HEK293T (cell line): ENCODE measurements around the gene PTPRE.

ENCODE experiments used
- BHLHE40 ChIP-seq: fragments of 450-650 bp; IDR thresholded peaks from 2 replicates; pipeline ENCODE4 v1.6.1; 2016; ENCODE audit warnings: mild to moderate bottlenecking, moderate library complexity, borderline replicate concordance
- FOXA1 ChIP-seq: fragments of 450-650 bp; IDR thresholded peaks from 2 replicates; pipeline ENCODE4 v1.6.1; 2016; ENCODE audit warnings: mild to moderate bottlenecking
- FOXM1 ChIP-seq: fragments of 450-650 bp; IDR thresholded peaks from 2 replicates; pipeline ENCODE4 v1.6.1; 2017; ENCODE audit warnings: mild to moderate bottlenecking, borderline replicate concordance
- HDGF ChIP-seq: fragments of 450-650 bp; IDR thresholded peaks from 2 replicates; pipeline ENCODE4 v1.6.1; 2017; ENCODE audit warnings: antibody characterized with exemption, borderline replicate concordance
- NFRKB ChIP-seq: fragments of 450-650 bp; IDR thresholded peaks from 2 replicates; pipeline ENCODE4 v1.6.1; 2016; ENCODE audit warnings: mild to moderate bottlenecking, moderate library complexity
- SP1 ChIP-seq: fragments of 450-650 bp; IDR thresholded peaks from 2 replicates; pipeline ENCODE4 v1.6.1; 2017

- TF ChIP-seq NFRKB (no peak), SP1 (no peak), FOXA1 (no peak), HDGF (no peak), BHLHE40 (no peak), FOXM1 (no peak)
These were observed 147.5 kb downstream of the PTPRE start for GRCh38 chr10:128054163-128054970.
